GM18873 (cell line): ENCODE results near the gene DDR2.
"Not testable (repeated sequence)": the region's sequence is repeated elsewhere in the genome, so short reads cannot be mapped to it uniquely, and the experiment has no call there.

Experiments used
- ATAC-seq: cut with Tn5 transposase; IDR thresholded peaks from one replicate; pipeline ENCODE4 v1.9.1; 2021; ENCODE audit warnings: mild to moderate bottlenecking, moderate library complexity, moderate number of reproducible peaks; ENCODE audit not compliant: unreplicated experiment, low FRiP score

The DDR2 gene

DNA sequence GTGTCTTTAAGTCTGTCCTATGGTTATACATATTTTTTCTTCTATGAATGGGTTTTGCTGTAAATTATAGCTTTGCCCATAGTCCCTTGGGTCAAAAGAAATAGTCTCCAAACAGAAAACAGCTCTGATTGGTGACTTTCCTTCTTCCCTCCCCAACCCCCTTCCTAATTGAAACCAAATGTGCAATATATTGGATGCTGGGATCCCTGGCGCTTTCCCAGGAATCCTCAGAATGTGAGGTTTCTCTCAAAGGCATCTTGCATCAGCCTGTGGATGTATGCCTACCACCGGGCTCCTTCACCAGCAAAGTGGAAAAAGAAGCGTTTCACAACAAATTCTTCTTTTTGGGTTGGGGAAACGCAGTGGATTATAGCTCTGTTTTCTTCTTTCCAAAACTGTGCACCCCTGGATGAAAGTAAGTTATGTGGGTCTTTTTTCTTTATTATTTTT, at the start of gene DDR2:
Gene DDR2 (plus strand): TSS at position 248 of the 450 bp plus-strand sequence. CDS start 86,600 bp downstream, outside the sequence.
- ATAC-seq: no peak

DNA sequence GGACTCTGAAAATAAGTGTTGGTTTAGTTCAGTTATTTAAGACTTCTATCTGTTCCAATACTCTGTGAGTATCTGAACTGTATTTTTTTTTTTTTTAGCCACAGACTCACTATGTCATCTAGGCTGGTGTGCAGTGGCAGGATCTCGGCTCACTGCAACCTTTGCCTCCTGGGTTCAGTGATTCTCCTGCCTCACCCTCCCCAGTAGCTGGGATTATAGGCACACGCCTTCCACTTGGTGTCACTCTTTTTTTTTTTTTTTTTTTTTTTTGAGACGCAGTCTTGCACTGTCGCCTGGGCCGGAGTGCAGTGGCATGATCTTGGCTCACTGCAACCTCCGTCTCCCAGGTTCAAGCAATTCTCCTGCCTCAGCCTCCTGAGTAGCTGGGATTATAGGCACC, 49.4 kb upstream of the DDR2 start:
- not testable (repeated sequence) for ATAC-seq

DNA sequence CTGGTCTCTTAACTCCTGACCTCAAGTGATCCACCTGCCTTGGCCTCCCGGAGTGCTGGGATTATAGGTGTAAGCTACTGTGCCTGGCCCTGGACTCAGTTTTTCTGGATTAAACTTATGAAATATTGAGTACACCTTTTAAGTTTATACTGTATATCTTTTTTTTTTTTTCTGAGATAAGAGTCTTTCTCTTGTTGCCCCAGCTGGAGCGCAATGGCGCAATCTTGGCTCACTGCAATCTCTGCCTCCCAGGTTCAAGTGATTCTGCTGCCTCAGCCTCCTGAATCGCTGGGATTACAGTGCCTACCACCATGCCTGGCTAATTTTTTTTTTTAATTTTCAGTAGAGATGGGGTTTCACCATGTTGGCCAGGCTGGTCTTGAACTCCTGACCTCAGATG, 47.2 kb upstream of the DDR2 start:
- not testable (repeated sequence) for ATAC-seq

DNA sequence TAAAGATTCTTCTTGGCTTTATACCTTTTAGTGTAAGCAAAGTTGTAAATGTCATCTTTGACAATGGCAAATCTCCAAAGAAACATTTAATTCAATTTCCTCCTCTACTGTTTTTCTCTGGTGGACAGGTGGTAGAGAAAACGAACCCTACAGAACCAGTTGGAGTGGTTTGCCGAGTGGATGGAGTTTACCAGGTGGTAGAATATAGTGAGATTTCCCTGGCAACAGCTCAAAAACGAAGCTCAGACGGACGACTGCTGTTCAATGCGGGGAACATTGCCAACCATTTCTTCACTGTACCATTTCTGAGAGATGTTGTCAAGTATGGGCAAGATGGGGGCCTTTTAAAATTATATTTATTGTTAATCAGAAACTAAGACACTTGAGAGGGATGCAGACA, 44.9 kb upstream of the DDR2 start:
- no peak for ATAC-seq

DNA sequence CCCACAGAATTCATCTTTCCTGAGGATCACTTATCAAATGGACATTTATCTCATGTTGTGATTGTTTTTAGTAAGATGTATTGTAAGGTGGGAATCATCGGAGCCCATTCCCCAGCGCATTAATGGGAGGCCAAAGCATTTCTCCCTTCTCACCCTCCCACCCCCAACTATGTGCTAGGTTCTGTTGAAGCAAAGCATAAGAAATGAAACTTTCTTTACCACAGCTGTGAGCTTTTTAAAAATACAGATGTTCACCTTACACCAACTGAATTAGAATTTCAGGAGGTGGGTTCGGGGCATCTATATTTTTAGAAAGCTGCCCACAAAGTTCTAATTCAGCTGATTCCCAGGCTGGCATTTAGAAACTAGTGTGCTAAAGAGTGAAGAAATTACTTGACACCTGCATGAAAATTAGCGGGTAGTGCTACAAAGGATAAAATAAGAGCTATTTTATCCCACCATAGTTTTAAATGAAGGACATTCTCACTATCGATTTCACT, 44.5 kb upstream of the DDR2 start:
- no peak for ATAC-seq

DNA sequence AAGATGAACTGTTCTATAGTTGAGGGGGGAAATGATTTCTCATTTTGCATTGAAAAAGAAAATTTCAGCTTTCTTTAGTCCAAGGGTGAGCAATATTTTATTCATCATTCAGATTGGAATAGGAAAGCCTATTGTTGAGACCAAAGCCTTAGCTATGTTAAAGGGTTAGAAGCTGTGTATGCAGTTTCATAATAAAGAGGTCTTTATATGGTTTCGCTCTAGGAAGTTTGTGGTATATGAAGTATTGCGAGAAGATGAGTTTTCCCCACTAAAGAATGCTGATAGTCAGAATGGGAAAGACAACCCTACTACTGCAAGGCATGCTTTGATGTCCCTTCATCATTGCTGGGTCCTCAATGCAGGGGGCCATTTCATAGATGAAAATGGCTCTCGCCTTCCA, 42.2 kb upstream of the DDR2 start:
- no peak for ATAC-seq

DNA sequence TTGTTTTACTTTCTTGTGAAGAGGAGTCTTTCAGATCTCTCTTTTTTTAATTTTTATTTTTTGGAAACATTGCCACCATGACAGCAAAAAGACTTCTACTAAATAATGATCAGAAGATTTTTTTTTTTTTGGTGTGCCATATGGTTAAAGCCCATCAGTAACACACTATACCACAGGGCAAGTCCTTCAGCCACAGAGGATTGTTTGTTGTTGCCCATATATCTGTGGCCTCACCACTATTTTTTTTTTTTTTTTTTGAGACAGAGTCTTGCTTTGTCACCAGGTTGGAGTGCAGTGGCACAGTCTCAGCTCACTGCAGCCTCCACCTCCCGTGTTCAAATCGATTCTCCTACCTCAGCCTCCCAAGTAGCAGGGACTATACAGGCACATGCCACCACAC, 41.6 kb upstream of the DDR2 start:
- no peak for ATAC-seq

DNA sequence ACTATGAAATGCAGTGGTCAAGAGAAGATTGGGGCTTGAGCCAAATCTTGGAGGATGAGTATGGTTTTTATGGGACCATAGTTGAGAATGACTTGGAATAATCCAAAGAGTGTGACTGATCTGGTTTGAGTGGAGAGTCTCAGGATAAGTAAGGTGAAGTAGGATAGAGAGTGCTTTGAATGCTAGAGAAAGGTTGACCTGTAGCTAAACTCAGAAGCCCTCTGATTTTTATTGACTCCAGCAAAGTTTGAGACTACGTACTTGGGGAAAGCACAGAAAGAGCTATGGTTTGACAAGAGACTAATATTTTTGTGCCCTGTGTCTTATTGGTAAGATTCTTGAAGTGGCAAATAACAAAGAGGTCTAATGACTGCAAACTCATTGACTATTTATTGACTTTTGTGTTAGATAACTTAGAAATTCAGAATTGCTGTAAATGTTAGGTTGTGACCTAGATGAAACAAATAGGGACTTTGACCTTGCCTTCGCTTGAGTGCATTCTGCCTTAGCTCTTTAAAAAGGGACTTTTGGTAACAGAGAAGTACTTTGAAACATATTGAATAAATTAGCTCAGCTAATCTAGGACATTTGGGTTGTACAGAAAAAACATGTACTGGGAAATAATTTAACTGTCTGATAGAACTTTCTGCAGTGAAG, 35.6 kb upstream of the DDR2 start:
- no peak for ATAC-seq

DNA sequence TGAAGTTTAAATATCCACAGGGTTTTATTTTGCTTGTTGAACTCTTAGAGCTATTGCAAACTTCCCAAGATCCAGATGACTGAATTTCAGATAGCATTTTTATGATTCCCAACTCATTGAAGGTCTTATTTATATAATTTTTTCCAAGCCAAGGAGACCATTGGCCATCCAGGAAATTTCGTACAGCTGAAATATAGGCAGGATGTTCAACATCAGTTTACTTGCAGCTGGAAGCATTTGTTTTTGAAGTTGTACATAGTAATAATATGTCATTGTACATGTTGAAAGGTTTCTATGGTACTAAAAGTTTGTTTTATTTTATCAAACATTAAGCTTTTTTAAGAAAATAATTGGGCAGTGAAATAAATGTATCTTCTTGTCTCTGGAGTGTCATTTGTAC, 32.8 kb upstream of the DDR2 start:
- ATAC-seq: no peak

DNA sequence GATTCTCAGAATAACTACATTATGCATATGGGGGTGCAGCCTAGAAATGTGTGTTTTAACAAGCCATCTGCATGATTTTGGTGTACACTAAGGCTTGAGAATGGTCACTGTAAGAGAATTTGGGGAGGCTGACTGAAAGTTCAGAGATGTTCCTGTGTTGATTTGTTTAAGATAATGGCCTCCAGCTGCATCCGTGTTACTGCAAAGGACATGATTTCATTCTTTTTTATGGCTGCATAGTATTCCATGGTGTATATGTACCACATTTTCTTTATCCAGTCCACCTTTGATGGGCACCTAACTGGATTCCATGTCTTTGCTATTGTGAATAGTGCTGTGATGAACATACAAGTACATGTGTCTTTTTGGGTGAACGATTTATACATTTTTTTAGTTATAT, 29.1 kb upstream of the DDR2 start:
- not testable (repeated sequence) for ATAC-seq

DNA sequence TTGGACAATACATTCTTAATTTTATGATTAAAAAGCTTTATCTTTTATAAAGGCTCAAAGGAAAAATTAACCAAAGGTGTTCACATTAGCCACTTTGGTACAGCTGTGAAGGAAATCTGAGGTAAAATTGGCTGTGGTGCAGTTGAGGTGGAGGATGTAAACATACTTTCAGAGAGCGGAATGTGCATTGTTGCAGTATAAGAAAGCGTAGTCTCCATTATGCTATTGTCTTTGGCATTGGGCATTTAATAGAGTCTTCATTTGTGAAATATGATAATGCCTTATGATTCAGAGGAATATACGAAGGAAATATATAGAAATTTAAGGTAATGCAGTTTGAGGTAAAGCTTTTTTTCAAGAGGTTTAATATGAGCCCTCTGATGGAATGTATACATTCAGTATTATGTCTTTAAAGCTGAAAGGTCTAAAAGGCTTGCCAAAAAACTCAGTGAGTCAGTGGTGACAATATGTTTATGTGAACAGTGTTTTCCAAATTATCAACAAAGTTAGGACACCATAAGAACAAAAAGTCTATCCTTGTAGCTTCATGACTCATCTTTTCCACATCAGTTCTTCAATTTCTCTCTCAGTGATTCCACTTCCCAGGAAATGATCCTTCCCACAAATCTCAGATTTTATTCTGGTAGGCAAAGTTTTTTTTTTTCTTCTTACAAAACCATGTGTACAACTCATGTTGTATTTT, 26.9 kb upstream of the DDR2 start:
- no peak for ATAC-seq

DNA sequence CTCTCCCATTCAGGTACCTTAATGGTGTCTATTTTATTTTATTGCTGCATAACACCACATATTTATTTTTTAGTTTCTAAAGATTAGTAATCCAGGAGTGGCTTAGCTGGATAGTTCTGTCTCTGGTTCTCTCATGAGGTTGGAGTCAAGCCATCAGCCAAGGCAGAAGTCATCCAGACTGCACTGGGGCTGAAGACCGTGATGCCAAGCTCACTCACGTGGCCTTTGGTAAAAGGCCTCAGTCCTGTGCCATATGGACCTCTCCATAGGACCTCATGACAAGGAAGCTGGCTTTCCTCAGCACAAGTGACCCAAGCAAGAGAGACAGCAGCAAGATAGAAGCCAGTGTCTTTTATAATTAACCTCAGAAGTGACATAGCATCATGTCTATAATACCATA, 23.0 kb upstream of the DDR2 start:
- no peak for ATAC-seq

DNA sequence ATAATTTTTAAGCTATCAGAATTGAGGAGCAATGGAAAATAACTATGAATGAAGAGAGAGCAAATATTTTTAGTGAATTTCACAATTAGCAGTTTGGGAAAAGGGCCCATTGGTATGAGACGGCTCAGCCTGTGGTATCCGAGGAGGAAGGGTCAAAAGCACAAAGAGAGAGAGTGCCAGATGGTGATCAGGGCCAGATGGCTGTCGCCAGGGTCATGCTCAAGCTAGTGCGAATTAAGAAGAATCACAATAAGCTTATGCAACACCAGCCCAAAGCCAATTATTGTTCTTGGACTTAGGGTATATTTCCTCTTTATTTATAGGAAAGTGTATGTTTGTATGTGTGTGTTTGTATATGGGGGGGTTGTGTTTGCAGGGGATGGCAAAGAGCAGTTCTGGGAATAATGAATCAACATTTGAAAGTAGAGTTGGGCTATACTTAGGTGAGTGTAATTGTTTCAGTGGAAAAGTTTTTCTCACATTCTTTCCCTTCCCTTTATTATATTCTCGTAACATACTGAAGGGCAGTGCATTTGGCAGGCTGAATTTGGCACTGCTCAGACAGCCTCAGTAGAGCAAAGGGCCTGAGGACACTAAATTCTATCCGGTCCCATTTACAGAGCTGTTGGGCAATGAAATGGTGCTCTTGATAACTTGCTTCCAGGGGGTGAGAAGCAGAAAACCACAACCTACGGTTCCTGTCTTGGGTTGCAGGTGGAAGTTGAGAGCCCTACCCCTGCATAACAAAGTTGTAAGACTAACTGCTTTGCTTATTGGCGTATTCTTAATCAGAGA, 19.5 kb upstream of the DDR2 start:
- no peak for ATAC-seq

DNA sequence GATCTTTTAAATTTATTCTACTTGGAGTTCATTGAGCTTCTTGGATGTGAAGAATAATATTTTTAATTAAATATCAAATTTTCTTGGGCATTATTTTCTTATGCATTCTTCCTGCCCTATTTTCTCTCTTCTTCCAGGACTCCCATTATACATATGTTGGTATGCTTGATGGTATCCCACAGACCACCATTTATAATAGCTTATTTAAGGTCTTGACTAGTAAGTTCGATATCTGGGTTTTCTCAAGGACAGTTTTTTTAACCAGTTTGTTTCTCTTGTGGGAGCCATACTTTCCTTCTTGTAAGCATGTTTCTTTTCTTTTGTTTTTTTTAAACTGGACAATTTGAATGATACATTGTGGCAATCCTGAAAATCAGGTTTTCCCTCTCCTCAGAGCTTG, 15.4 kb upstream of the DDR2 start:
- no peak for ATAC-seq

DNA sequence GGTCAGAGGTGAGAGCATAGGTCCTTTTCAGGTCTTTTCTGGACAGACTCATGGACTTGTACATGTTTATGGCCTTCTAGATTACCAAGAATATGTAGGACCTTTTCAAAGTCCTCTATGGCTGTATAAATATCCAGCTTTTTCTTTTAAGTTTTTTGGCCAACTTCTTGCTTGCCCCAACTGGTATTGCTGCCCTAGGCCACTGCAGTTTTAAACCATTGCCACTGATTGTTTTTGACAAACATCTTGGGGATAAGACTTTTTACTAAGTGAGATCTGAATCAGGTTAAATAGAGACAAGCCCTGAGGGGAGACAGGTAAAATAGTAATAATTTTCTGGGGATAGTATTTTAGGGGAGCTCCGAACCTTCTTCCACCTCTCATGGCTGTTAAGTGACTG, 14.8 kb upstream of the DDR2 start:
- no peak for ATAC-seq

DNA sequence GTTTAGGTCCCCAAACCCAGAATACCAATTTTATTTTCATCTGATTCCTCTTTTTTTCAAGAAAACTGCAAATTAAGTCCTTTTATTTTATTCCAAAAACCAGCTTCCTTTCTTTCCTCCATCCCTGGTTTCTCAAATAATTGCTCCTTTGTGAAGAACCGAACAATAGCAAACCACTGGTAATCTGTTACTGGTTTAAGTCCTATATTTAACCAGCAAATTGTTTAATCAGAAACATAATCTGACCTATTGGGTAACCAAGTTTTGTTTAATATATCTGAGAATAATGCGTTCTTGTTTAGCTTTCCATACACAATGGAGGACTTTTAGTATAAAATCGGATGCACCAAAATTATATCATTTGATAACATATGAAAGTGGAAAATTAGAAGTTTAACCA, 13.2 kb upstream of the DDR2 start:
- ATAC-seq: no peak

DNA sequence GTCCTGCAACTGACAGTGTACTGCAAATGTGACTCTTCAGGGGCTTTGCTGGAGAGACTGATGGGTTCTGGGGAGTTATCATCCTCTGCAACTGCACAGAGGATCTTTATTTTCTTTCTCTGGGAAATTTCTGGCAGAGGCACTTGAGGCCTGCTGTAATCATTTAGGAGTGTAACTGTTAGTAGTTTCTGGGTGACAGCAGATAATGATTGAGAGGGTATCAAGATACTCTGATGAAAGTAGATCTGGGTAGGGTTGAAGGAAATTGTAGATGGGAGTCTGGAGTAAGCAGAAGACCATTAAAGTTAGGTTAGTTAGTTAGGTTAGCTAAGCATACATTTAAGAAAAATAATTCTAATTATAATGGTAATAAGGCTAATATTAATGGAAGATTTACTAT, 11.0 kb upstream of the DDR2 start:
- no peak for ATAC-seq

DNA sequence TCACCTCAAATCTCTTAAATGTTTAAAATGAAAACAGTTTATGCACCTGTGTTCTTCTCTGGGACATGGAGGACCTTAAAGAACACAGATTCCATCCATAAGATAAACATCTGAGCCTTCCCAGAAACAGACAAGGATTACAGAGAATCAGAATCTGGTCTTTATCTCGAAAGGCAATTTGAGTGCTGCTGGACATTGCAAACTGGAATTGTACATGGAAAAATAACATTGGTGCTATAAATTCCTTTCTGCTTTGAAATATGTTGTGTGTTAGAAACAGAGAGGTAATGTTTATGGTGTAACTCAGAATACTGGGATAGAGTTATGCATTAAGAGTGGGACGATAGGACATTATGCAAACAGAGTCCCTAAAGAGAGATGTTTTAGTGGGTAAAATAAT, 6.6 kb upstream of the DDR2 start:
- no peak for ATAC-seq

DNA sequence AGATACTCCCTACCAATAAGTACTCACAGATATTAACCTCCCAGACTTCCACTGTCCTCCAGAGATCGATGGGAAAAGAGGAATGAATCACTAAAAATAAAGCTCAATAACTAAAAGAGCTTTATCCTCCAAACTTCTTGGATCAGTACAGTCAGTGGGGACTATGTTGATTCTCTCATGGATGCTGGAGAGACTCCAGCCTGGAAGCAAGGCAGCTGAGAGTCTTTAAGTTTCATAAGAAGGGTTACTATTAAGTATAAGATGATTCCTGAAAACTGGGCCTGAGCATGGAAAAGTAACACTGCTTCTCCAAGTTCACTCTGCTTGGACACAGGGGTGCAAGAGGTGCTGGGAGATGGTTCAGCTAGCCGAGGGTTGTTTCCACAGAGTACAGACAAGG, 6.2 kb upstream of the DDR2 start:
- ATAC-seq: no peak

DNA sequence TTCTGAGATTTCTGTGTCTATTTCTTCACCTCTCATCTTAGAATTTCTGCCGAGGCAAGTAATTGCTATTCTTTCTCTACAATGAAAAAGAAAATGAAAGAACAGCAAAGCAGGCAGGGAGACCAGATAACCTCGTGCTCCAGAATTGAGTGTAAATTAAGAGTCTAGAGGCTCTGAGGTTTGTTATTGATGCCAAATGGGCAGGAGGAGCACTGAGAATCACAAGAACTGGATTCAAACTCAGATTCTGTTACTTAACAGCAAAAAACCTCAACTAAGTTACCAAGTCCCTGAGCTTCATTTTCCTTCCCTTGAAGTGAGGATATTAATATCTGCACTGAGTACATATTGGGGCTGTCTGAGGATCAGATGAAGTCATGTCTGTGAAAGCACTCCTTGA, 5.5 kb upstream of the DDR2 start:
- no peak for ATAC-seq

DNA sequence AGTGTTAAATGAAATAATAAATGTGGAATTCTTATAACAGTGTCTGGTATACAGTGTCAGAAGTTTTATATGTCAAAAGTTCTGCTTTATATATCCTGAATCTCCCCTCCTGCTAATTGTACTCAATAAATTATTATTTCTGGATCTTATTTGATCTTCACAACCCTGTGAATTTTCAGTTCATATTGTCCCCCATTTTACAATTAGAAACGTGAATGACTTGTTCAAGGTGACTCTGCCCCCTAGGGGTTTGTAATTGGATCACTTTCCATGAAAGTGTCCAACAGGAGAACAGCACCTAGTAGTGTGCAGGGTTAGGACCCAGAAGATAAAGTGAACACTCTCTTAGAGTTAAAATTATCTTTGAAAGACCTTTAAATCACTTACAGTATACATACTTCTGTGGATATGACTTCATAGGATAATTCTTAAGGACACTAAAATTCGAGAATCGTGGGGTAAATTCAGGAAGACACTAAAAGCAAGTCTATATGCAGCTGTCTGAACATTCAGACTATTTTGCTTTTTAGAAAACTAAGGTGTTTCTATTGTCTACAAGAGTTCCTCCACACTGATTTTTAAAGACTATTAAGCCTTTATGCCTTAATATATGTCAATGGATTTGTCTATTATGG, 4.5 kb upstream of the DDR2 start:
- ATAC-seq: no peak
